Activated naive CD4-positive, alpha-beta T cell treated with Interleukin-2 at 50 U/mL for 16 hours (primary cell): Measurements from ENCODE around the gene AICDA.

ENCODE experiments used
- DNase-seq: peaks from one replicate; pipeline ENCODE4 v3.0.0-alpha.2; 2020

The AICDA gene

DNA sequence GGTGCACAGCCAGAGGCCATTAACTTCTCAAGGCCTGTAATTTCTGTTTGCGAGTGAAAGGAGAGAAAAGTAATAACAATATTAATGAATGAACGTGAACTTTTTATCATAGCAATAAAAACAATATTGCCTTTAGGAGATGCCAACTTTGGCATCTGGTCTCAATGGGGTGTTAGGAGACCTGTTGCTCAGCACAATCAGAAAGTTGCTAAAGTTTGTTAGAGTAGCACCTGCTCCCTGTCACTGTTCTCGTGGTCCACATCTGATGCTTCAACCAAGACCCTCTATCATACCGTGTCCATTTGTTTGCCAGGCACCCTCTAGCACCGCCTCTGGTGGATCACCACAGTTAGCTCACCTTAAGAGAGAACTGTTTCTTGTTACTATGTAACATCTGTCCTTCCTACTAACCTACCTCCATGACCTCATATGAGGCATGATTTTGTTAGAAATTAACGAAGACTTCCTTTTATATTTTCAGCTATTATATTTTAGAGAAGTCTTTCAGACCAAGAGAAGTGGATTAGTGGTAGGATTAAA, 59.5 kb downstream of the AICDA start:
- no peak for DNase-seq
